ENCODE measurements around the gene LAMA2.

Gene LAMA2

GRCh38 chr6:129194306-129194941, 311.5 kb downstream of the LAMA2 start:
- TF ChIP-seq MYC (IDR thresholded peaks at IDR 0.05; ENCODE audit: low read depth, low read length) (no peak), CTCF (IDR thresholded peaks at IDR 0.05; ENCODE audit: low read depth, low read length) (no peak), POLR2A (IDR thresholded peaks at IDR 0.05; ENCODE audit: extremely low read depth, insufficient read length) (no peak), MAX (IDR thresholded peaks at IDR 0.05; ENCODE audit: low read depth, low read length) (no peak)
- DNase-seq (ENCODE audit: low read depth), result no peak
- H3K4me3 ChIP-seq (ENCODE audit: low read depth, low read length), result no peak overlapping the region

- H3K4me3 ChIP-seq (ENCODE audit: low read depth, low read length), result no peak overlapping the region
- TF ChIP-seq MYC (IDR thresholded peaks at IDR 0.05; ENCODE audit: low read depth, low read length), result no peak
- TF ChIP-seq CTCF (IDR thresholded peaks at IDR 0.05; ENCODE audit: low read depth, low read length), result no peak
- TF ChIP-seq POLR2A (IDR thresholded peaks at IDR 0.05; ENCODE audit: extremely low read depth, insufficient read length), result no peak
- TF ChIP-seq MAX (IDR thresholded peaks at IDR 0.05; ENCODE audit: low read depth, low read length), result no peak
- no peak for DNase-seq (ENCODE audit: low read depth)
These were observed 312.2 kb downstream of the LAMA2 start for GRCh38 chr6:129195161-129195560.

GRCh38 chr6:129195643-129196042, 312.7 kb downstream of the LAMA2 start:
- H3K4me3 ChIP-seq (ENCODE audit: low read depth, low read length), result no peak overlapping the region
- no peak for DNase-seq (ENCODE audit: low read depth)
- no peak for TF ChIP-seq POLR2A (IDR thresholded peaks at IDR 0.05; ENCODE audit: extremely low read depth, insufficient read length)
- no peak for TF ChIP-seq MYC (IDR thresholded peaks at IDR 0.05; ENCODE audit: low read depth, low read length)

GRCh38 chr6:129197154-129197553, 314.2 kb downstream of the LAMA2 start:
- no peak overlapping the region for H3K4me3 ChIP-seq (ENCODE audit: low read depth, low read length)
- no peak for TF ChIP-seq POLR2A (IDR thresholded peaks at IDR 0.05; ENCODE audit: extremely low read depth, insufficient read length)
- TF ChIP-seq MAX (IDR thresholded peaks at IDR 0.05; ENCODE audit: low read depth, low read length), result no peak
- TF ChIP-seq CTCF (IDR thresholded peaks at IDR 0.05; ENCODE audit: low read depth, low read length), result no peak
- TF ChIP-seq MYC (IDR thresholded peaks at IDR 0.05; ENCODE audit: low read depth, low read length), result no peak
- no peak for DNase-seq (ENCODE audit: low read depth)

GRCh38 chr6:129200151-129200550, 317.2 kb downstream of the LAMA2 start:
- H3K4me3 ChIP-seq (ENCODE audit: low read depth, low read length), result no peak overlapping the region
- TF ChIP-seq CTCF (IDR thresholded peaks at IDR 0.05; ENCODE audit: low read depth, low read length) (no peak), MAX (IDR thresholded peaks at IDR 0.05; ENCODE audit: low read depth, low read length) (no peak), POLR2A (IDR thresholded peaks at IDR 0.05; ENCODE audit: extremely low read depth, insufficient read length) (no peak), MYC (IDR thresholded peaks at IDR 0.05; ENCODE audit: low read depth, low read length) (no peak)
- no peak for DNase-seq (ENCODE audit: low read depth)

GRCh38 chr6:129203190-129203900, 320.4 kb downstream of the LAMA2 start:
- no peak for DNase-seq (ENCODE audit: low read depth)
- H3K4me3 ChIP-seq (ENCODE audit: low read depth, low read length), result no peak overlapping the region
- TF ChIP-seq MAX (IDR thresholded peaks at IDR 0.05; ENCODE audit: low read depth, low read length) (no peak), CTCF (IDR thresholded peaks at IDR 0.05; ENCODE audit: low read depth, low read length) (no peak), MYC (IDR thresholded peaks at IDR 0.05; ENCODE audit: low read depth, low read length) (no peak), POLR2A (IDR thresholded peaks at IDR 0.05; ENCODE audit: extremely low read depth, insufficient read length) (no peak)

All from NB4 (cell line).